NT2/D1 (cell line): ENCODE measurements around the gene HAO1.

Experiments
- DNase-seq: peaks from one replicate; pipeline ENCODE4 v3.0.0-alpha.2; 2011; ENCODE audit warnings: low read depth, low spot score
- H3K27me3 ChIP-seq: 2 replicates; pipeline ENCODE4 v1.6.0; 2011; ENCODE audit warnings: mild to moderate bottlenecking; ENCODE audit not compliant: insufficient read length, insufficient read depth
- H3K36me3 ChIP-seq: 2 replicates; pipeline ENCODE4 v1.6.1; 2011; ENCODE audit warnings: mild to moderate bottlenecking, low read length, mixed read lengths; ENCODE audit not compliant: insufficient read depth, insufficient read length
- H3K4me1 ChIP-seq: 2 replicates; pipeline ENCODE4 v1.5.1; 2011; ENCODE audit not compliant: insufficient read depth, insufficient read length
- H3K4me3 ChIP-seq: 2 replicates; pipeline ENCODE4 v1.5.1; 2011; ENCODE audit warnings: low read depth; ENCODE audit not compliant: insufficient read length
- H3K9ac ChIP-seq: 2 replicates; pipeline ENCODE4 v1.6.0; 2011; ENCODE audit warnings: low read depth; ENCODE audit not compliant: insufficient read length
- H3K9me3 ChIP-seq: 2 replicates; pipeline ENCODE4 v1.5.1; 2011; ENCODE audit warnings: mild to moderate bottlenecking, low read length; ENCODE audit not compliant: insufficient read depth
- SUZ12 ChIP-seq: IDR thresholded peaks from 2 replicates; pipeline ENCODE4 v1.6.1; 2011; ENCODE audit not compliant: insufficient read length, insufficient read depth; ENCODE audit errors: extremely low read depth
- YY1 ChIP-seq: IDR thresholded peaks from 2 replicates; pipeline ENCODE4 v1.6.1; 2011; ENCODE audit not compliant: insufficient read length, insufficient read depth
- ZNF274 ChIP-seq: IDR thresholded peaks from 2 replicates; pipeline ENCODE4 v1.6.1; 2011; ENCODE audit warnings: mild to moderate bottlenecking, low read depth, low read length

Gene HAO1

DNA sequence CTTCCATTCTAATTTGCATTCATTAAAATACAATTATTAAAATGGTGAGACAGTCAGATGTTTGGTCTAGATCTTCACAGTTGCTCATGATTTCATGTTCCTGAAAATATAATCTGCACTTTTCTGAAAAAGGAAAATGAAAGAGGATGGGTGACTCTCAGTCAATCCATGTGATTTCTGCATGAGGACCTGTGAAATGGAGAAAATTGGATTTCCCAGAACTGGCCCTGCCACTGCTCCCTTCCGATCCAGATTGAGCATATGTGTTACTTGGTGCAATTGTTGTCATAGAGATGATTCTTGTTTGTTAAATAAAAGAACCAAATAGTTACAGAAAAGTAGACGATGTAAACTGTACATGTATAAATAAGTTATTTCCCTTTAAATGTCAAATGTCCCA is 37.4 kb downstream of the HAO1 start:
- H3K4me1 ChIP-seq = no peaks in the 10 kb centered on the region
- TF ChIP-seq YY1 = no peak
- no peak for TF ChIP-seq ZNF274
- TF ChIP-seq SUZ12 = no peak
- no peaks in the 10 kb centered on the region for H3K36me3 ChIP-seq
- no peak for DNase-seq
- no peak overlapping the region for H3K9ac ChIP-seq
- no peaks in the 10 kb centered on the region for H3K27me3 ChIP-seq
- no peaks in the 10 kb centered on the region for H3K9me3 ChIP-seq
- no peak overlapping the region for H3K4me3 ChIP-seq

DNA sequence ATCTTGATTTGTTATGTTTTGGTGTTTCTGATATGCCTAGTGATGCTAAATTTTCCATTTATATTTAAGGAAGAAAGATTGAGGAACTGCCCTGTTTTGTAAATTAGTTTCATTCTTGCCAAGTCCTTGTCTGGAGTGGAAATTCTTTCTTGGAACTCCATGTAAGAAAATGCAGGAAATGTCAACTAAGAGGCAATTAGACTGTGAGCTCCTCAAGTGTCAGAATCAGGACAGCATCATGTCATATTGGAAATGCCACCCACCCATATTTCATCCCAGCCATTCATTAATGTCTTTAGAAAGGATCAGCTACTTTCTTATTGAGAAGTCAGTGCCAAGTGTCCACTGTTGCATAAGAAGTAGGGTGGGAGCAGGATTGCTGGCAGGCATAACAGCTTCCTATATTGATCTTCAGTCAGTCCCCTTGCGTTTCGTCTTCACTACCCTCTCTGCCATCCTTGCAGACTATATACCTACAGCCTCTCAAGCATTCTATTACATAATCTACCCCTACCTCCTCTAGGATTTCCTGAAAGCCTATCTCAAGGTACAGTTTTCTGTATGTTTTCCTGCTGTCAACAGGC is 42.4 kb downstream of the HAO1 start:
- no peaks in the 10 kb centered on the region for H3K4me1 ChIP-seq
- no peaks in the 10 kb centered on the region for H3K36me3 ChIP-seq
- DNase-seq = no peak
- H3K9ac ChIP-seq = no peak overlapping the region
- TF ChIP-seq YY1 = no peak
- no peaks in the 10 kb centered on the region for H3K27me3 ChIP-seq
- H3K4me3 ChIP-seq = no peak overlapping the region
- no peaks in the 10 kb centered on the region for H3K9me3 ChIP-seq

DNA sequence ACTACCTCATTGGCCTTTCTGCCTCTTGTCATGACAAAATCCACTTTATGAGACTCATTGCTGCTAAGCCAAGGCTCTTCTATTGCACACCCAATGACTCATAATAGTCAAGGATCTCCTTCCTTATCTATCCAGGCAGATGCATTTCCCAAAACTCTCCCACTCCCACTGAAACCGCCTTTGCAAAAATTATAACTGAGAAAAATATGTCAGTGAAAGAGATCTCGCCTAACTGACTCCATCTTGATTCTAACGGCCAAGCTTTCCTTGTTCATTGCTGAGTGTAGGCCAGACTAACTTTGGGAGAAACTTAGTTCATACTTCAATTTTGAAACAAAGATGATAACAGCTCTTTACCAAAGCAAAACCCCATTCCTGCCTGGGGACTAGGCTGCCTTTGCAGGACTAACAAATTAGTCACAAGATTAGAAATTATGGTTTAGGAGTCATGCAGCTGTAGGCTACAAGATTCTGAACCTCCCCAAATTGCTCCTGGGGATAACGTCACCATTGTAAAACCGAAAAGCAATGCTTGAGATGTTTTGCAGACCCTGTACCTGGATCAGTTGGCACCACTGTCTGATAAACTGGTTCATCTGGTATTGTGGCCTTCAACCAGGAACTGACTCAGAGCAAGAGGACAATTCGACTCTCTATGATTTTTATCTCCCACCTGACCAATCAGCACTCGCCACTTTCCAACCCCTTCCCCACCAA is 47.1 kb downstream of the HAO1 start:
- no peaks in the 10 kb centered on the region for H3K27me3 ChIP-seq
- DNase-seq = no peak
- no peaks in the 10 kb centered on the region for H3K36me3 ChIP-seq
- TF ChIP-seq SUZ12 (no peak), ZNF274 (no peak), YY1 (no peak)
- H3K4me3 ChIP-seq = no peak overlapping the region
- H3K9me3 ChIP-seq = no peaks in the 10 kb centered on the region
- no peak overlapping the region for H3K9ac ChIP-seq
- H3K4me1 ChIP-seq = no peaks in the 10 kb centered on the region

DNA sequence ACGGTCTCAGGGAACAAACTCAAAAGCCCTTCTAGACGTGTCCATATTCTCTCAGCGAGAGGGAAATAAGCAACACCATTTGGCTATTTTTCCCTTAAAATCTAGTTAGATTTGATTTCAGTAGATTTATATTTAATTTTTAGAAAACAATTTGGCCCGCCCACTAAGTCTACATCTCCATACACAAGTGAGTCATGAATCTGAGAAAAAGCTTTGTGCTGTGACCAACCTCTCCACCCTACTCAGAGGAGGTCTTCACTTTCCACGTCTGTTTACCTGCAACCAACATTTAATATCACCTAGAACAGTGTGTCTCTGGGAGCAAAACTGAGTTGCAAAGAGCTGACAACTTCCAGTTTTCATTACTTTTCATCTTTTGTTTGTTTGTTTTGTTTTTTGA is 48.6 kb downstream of the HAO1 start:
- DNase-seq = no peak
- no peak overlapping the region for H3K4me3 ChIP-seq
- no peak overlapping the region for H3K9ac ChIP-seq
- H3K9me3 ChIP-seq = no peaks in the 10 kb centered on the region
- no peaks in the 10 kb centered on the region for H3K36me3 ChIP-seq
- no peaks in the 10 kb centered on the region for H3K27me3 ChIP-seq
- no peaks in the 10 kb centered on the region for H3K4me1 ChIP-seq
- TF ChIP-seq YY1 (no peak), ZNF274 (no peak), SUZ12 (no peak)

DNA sequence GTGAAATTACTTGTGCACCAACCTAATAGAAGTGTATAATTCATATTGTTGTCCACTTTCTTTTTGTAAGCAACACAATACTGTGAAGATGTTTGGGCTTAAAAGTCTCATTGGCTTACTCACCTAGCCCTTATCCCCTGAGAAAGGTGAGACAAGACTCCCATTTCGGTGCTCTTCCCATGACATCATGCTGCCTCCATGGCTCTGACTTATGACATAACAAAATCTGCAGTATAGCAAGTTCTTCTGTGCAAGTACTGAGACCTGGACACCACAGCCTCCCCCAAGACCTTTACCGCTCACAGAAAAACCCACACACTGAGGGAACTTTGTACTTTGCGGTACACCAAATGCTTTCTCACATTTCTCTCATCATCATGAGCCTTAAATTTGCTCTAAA is 50.5 kb downstream of the HAO1 start:
- Histone ChIP-seq H3K36me3 (no peaks in the 10 kb centered on the region), H3K27me3 (no peaks in the 10 kb centered on the region), H3K9ac (no peak overlapping the region), H3K4me1 (no peaks in the 10 kb centered on the region), H3K9me3 (no peaks in the 10 kb centered on the region), H3K4me3 (no peak overlapping the region)
- no peak for DNase-seq
- no peak for TF ChIP-seq SUZ12
- TF ChIP-seq YY1 = no peak
- TF ChIP-seq ZNF274 = no peak

DNA sequence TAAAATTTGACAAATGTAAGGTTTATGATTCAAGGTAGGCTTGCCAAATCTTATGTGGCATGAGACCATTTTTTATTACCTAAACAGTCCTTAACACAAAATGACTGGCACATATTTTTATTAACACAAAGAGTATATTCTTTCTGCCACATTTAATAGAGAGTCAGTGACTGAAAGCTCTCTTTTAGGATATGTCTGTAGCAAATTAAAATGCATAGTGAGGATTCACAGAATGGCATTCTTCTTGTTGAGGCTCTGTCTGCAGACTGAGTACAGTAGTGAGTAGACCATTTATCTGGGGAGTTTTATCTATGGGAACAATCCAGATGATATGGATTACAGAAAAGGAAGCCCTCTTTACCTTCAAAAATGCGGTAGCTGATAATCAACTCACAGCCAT is 56.5 kb downstream of the HAO1 start:
- H3K4me1 ChIP-seq = no peaks in the 10 kb centered on the region
- no peak for DNase-seq
- H3K9ac ChIP-seq = no peak overlapping the region
- H3K27me3 ChIP-seq = no peaks in the 10 kb centered on the region
- TF ChIP-seq ZNF274 = no peak
- no peak overlapping the region for H3K4me3 ChIP-seq
- no peaks in the 10 kb centered on the region for H3K9me3 ChIP-seq
- H3K36me3 ChIP-seq = no peaks in the 10 kb centered on the region

DNA sequence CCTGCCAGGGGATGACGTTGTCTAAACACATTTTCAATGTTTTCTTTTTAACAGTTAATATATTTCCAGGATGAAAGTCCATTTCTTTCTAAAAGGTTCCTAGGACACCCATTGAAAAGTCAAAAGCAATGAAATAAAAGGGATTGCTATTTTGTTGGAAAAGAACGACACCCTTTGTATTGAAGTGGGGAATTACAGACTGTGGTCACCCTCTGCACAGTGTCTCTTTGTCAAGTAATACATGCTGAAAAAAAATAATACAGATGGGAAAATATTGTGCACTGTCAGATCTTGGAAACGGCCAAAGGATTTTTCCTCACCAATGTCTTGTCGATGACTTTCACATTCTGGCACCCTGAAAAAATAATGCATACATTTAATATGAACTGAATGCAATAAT is 56.9 kb downstream of the HAO1 start:
- no peak for DNase-seq
- Histone ChIP-seq H3K9me3 (no peaks in the 10 kb centered on the region), H3K36me3 (no peaks in the 10 kb centered on the region), H3K27me3 (no peaks in the 10 kb centered on the region), H3K9ac (no peak overlapping the region), H3K4me1 (no peaks in the 10 kb centered on the region), H3K4me3 (no peak overlapping the region)
- TF ChIP-seq YY1 = no peak
- no peak for TF ChIP-seq ZNF274
- no peak for TF ChIP-seq SUZ12
